Common myeloid progenitor, CD34-positive (primary cell): ENCODE measurements around the gene ZNF423.
A peak's percentile ranks its signal among the peaks of the same experiment; 100 is the strongest.

ENCODE experiments used
- CTCF ChIA-PET: fragments of 350-600 bp; sonication (Branson Sonifier 250); formaldehyde crosslinking; loops from one replicate; lab custom pipeline; 2021; ENCODE audit warnings: antibody characterized with exemption; lab: Charles Lee
- POLR2A ChIA-PET: fragments of 350-600 bp; sonication (Branson Sonifier 250); formaldehyde crosslinking; loops from one replicate; lab custom pipeline; 2021; ENCODE audit warnings: antibody characterized with exemption; lab: Charles Lee
- DNase-seq, 3 donors: peaks; one replicate each; pipeline versions ENCODE4 v3.0.0 to v3.0.0-alpha.2; 2013
- H3K27ac ChIP-seq, 2 experiments: 1 replicate in 1 of 2; 2 replicates in 1 of 2; pipeline ENCODE4 v1.7.0; 2013; ENCODE audit warnings: inconsistent platforms in 2 of 2, low read length in 2 of 2, mild to moderate bottlenecking in 2 of 2, low read depth in 1 of 2, moderate library complexity in 1 of 2; ENCODE audit not compliant: severe bottlenecking in 2 of 2, insufficient read depth in 1 of 2, poor library complexity in 1 of 2
- H3K27me3 ChIP-seq, 5 experiments: replicated peaks in 2 of 5; 1 replicate in 3 of 5; 2 replicates in 2 of 5; pipeline versions ENCODE4 v1.6.1 to v1.7.0; 2013; ENCODE audit warnings: low read length in 4 of 5, mild to moderate bottlenecking in 2 of 5, moderate library complexity in 2 of 5, inconsistent platforms in 1 of 5; ENCODE audit not compliant: insufficient read depth in 5 of 5, control insufficient read depth in 4 of 5
- H3K36me3 ChIP-seq, 4 experiments: 1 replicate in 2 of 4; 2 replicates in 2 of 4; pipeline versions ENCODE4 v1.6.1 to v1.7.0; 2013; ENCODE audit warnings: low read length in 3 of 4, control low read depth in 1 of 4, mild to moderate bottlenecking in 1 of 4; ENCODE audit not compliant: control insufficient read depth in 4 of 4, insufficient read depth in 4 of 4
- H3K4me1 ChIP-seq, 4 experiments: 1 replicate in 3 of 4; 2 replicates in 1 of 4; pipeline versions ENCODE4 v1.6.1 to v1.7.1; 2013; ENCODE audit warnings: low read length in 3 of 4, mild to moderate bottlenecking in 3 of 4, control low read depth in 1 of 4, inconsistent platforms in 1 of 4, moderate library complexity in 1 of 4; ENCODE audit not compliant: control insufficient read depth in 4 of 4, insufficient read depth in 4 of 4; ENCODE audit errors: control extremely low read depth in 1 of 4
- H3K4me3 ChIP-seq, 7 experiments: 1 replicate in 4 of 7; 2 replicates in 3 of 7; pipeline versions ENCODE4 v1.5.1 to v1.7.0; 2013; ENCODE audit warnings: mild to moderate bottlenecking in 7 of 7, low read length in 6 of 7, moderate library complexity in 6 of 7, inconsistent platforms in 2 of 7, low read depth in 2 of 7, control low read depth in 1 of 7; ENCODE audit not compliant: insufficient read depth in 4 of 7, control insufficient read depth in 1 of 7; ENCODE audit errors: extremely low read depth in 1 of 7
- H3K9me3 ChIP-seq, 5 experiments: 1 replicate in 4 of 5; 2 replicates in 1 of 5; pipeline versions ENCODE4 v1.6.1 to v1.7.1; 2013; ENCODE audit warnings: low read length in 4 of 5, mild to moderate bottlenecking in 2 of 5, inconsistent platforms in 1 of 5, low read depth in 1 of 5, moderate library complexity in 1 of 5; ENCODE audit not compliant: control insufficient read depth in 4 of 5, insufficient read depth in 2 of 5; ENCODE audit errors: control extremely low read depth in 1 of 5
- WGBS: methylation state at CpG from one replicate; pipeline ENCODE4 v1.1.5; 2013; ENCODE audit not compliant: insufficient coverage; 5-methylcytosine and 5-hydroxymethylcytosine counted together

The ZNF423 gene

GRCh38 chr16:49817754-49818507 lies 38.0 kb downstream of the ZNF423 start:
- H3K9me3 ChIP-seq, result no peaks in the 10 kb centered on the region
- no peak overlapping the region for H3K4me3 ChIP-seq
- no peak for DNase-seq
- CTCF ChIA-PET, result interaction anchor here (1.6 kb wide), 1 partner anchor 21 kb away, joined by 3 read pairs; no protein-coding TSS in a partner anchor
- no peak overlapping the region for H3K27ac ChIP-seq
- H3K36me3 ChIP-seq, result no peaks in the 10 kb centered on the region
- H3K27me3 ChIP-seq, result no peaks in the 10 kb centered on the region
- no peaks in the 10 kb centered on the region for H3K4me1 ChIP-seq
- WGBS, result 88% methylated on average over 10 of the region's 13 CpGs
- POLR2A ChIA-PET, result no interaction called here

DNA sequence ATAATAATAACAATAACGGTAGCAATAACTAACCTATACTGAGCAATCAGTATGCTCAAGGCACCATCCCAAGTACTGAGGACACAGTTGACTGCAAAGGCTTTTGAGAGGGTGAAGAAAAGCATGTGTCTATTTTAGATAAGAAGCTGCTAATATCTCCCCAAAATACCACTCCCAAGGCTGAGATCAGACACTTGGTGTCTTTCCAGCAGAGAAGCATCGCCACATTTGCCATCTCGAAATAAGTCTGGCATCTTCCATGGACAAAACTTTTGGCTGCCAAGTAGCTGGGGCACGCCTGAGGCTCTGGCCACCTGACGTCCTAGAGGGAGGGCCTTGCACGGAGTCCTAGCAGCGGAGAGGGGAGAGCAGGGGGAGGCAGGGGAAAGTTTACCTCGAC lies 39.0 kb downstream of the ZNF423 start:
- DNase-seq, result no peak
- ChIA-PET POLR2A (no interaction called here), CTCF (interaction anchor here (1.4 kb wide), 1 partner anchor 25 kb away, joined by 4 read pairs; no protein-coding TSS in a partner anchor)
- 97% methylated on average over 5 of the region's 8 CpGs for WGBS
- Histone ChIP-seq H3K27ac (no peak overlapping the region), H3K36me3 (no peaks in the 10 kb centered on the region), H3K4me3 (no peak overlapping the region), H3K27me3 (no peaks in the 10 kb centered on the region), H3K9me3 (no peaks in the 10 kb centered on the region), H3K4me1 (no peaks in the 10 kb centered on the region)

DNA sequence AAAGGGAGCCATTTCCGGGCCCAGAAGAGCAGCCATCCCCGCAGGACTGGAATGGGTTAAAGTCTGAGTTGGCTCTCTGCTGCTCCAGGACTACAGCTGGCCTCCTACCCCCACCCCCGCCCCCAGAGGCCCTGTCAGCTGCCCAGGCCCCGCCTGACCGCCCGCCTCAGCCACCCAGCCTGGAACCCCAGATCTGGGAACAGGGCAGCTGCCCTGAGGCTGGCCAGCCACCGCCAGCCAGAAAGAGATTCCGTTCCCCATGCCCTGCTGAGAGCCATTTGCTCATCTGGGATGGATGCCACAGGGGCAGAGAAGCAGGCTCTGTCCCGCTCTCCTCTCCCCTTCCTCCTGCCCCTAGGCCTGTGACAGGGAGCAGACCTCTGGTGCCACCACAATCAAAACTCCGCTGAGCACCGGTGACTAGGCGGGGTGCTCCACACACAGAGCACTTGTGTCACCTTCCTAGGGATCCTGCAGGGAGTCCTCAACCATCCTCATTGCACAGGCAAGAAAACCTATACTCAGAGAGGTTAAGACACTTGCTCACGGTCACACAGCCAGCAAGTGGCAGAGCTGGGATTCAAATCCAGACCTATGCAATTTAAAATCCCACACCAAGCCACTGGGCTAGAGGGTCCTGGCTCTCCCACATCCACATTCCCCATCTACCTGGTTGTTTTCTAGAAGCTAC lies 44.1 kb downstream of the ZNF423 start:
- CTCF ChIA-PET, result interaction anchor here (1.1 kb wide), 1 partner anchor 9 kb away, joined by 3 read pairs; no protein-coding TSS in a partner anchor
- POLR2A ChIA-PET, result no interaction called here
- H3K27me3 ChIP-seq, result no peaks in the 10 kb centered on the region
- H3K4me1 ChIP-seq, result peaks cover 0 to 6% (median 1%) of the 10 kb centered on the region in 4 experiments
- no peak for DNase-seq
- WGBS, result 96% methylated on average over 8 of the region's 13 CpGs
- no peaks in the 10 kb centered on the region for H3K36me3 ChIP-seq
- H3K27ac ChIP-seq, result no peak overlapping the region
- no peaks in the 10 kb centered on the region for H3K9me3 ChIP-seq
- H3K4me3 ChIP-seq, result no peak overlapping the region

DNA sequence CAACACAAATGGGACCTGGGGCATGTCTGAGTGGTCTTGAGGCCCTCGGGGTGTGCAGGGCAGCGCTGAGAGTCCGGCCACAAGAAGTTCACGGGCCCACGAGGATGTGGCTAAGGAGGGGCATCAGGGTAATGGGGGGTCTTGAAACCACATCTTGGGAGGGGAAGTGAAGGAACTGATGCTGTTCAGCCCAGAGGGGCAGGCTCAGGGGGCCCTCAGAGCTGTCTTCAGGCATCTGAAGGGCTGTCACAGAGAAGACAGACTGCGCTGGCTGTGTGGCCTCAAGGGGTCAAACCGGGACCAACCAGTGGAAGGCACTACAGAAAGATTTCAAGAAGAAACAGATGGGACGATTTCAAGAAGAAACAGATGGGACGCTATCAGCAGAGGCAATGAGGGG lies 45.1 kb downstream of the ZNF423 start:
- CTCF ChIA-PET, result no interaction called here
- H3K9me3 ChIP-seq, result no peaks in the 10 kb centered on the region
- no peak overlapping the region for H3K27ac ChIP-seq
- peaks cover 0 to 6% (median 1%) of the 10 kb centered on the region in 4 experiments for H3K4me1 ChIP-seq
- WGBS, result 79% methylated on average over 4 of the region's 9 CpGs
- no peak overlapping the region for H3K4me3 ChIP-seq
- peak in 1 of 3 donors; percentile 2 for DNase-seq
- POLR2A ChIA-PET, result no interaction called here
- H3K36me3 ChIP-seq, result no peaks in the 10 kb centered on the region
- no peaks in the 10 kb centered on the region for H3K27me3 ChIP-seq

DNA sequence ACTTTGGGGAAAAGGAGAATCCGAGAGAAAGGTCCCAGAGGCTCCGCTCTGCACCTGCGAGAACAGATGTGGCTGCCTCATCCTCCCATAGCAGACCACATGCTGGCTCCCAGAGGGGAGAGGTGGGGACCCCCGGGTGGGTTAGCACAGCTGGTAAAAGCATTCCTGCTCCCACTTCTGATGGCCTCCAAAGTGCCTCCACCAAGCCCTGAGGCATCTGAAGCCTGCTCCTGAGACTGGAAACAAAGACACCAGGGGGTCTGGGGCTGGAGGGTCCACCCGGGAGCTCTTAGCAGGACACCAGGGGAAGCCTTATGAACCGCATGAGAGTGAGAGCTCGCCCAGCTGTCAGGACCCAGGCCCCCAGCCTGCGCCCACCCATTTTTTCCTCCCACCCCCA lies 46.4 kb downstream of the ZNF423 start:
- POLR2A ChIA-PET, result no interaction called here
- Histone ChIP-seq H3K9me3 (no peaks in the 10 kb centered on the region), H3K27ac (no peak overlapping the region), H3K4me1 (peaks cover 0 to 6% (median 1%) of the 10 kb centered on the region in 4 experiments), H3K27me3 (no peaks in the 10 kb centered on the region), H3K4me3 (no peak overlapping the region), H3K36me3 (no peaks in the 10 kb centered on the region)
- WGBS, result 91% methylated on average over 6 of the region's 8 CpGs
- no peak for DNase-seq
- CTCF ChIA-PET, result no interaction called here

GRCh38 chr16:49809062-49809461 lies 46.9 kb downstream of the ZNF423 start:
- Histone ChIP-seq H3K4me3 (no peak overlapping the region), H3K36me3 (no peaks in the 10 kb centered on the region), H3K27me3 (no peaks in the 10 kb centered on the region), H3K4me1 (peaks cover 0 to 6% (median 1%) of the 10 kb centered on the region in 4 experiments), H3K9me3 (no peaks in the 10 kb centered on the region), H3K27ac (no peak overlapping the region)
- POLR2A ChIA-PET, result no interaction called here
- WGBS, result 97% methylated on average over 17 of the region's 17 CpGs
- CTCF ChIA-PET, result no interaction called here
- DNase-seq, result no peak

DNA sequence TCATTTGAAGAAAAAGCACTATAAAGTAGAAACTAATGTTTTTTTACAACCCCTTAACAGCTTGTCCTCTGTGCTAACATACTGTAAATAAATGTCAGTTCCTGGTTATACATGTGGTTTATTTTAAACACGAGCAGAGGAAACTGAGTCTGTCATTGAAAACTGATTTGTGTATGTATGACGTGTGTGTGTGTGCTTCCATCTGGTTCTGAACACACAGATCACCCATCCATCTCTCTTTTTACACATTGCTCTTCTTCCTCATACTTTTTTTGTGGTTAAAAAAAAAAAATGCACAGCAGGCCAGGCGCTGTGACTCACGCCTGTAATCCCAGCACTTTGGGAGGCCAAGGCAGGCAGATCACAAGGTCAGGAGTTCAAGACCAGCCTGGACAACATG lies 49.5 kb downstream of the ZNF423 start:
- no peak overlapping the region for H3K27ac ChIP-seq
- no peaks in the 10 kb centered on the region for H3K27me3 ChIP-seq
- WGBS, result no CpG with 5 or more reads among the region's 4 CpGs
- H3K4me1 ChIP-seq, result peaks cover 0 to 6% (median 1%) of the 10 kb centered on the region in 4 experiments
- H3K36me3 ChIP-seq, result no peaks in the 10 kb centered on the region
- no peak overlapping the region for H3K4me3 ChIP-seq
- ChIA-PET CTCF (interaction anchor here (1.7 kb wide), 1 partner anchor 14 kb away, joined by 3 read pairs; no protein-coding TSS in a partner anchor), POLR2A (no interaction called here)
- DNase-seq, result peak; percentile 14 to 66 (median 41)
- no peaks in the 10 kb centered on the region for H3K9me3 ChIP-seq
